SK-N-SH (cell line): ENCODE measurements around the gene MYLK3. TPM values are rescaled to one million over a fixed set of nuclear protein-coding genes. Genes with fewer than 3 reads are reported as not detected.

Experiments used
- CTCF ChIA-PET: fragments of 300-600, 350-600 bp; formaldehyde crosslinking; extraction: SDS; loops from one replicate; lab custom pipeline; 2021; lab: Yijun Ruan, JAX
- POLR2A ChIA-PET: fragments of 350-600 bp; sonication (Branson Sonifier 250); formaldehyde crosslinking; extraction: SDS; loops from one replicate; lab custom pipeline; 2020; ENCODE audit warnings: antibody characterized with exemption, inconsistent platforms; lab: Yijun Ruan, JAX
- DNase-seq: peaks from one replicate; pipeline ENCODE4 v3.0.0; 2012
- H2AFZ ChIP-seq: fragments of 200-600 bp; sonication (generic); 2 replicates; pipeline ENCODE4 v1.8.1; 2016; ENCODE audit warnings: antibody characterized with exemption, mild to moderate bottlenecking, low read depth
- H3F3A ChIP-seq: fragments of 200-600 bp; sonication (generic); replicated peaks from 2 replicates; pipeline ENCODE3; 2016; ENCODE audit warnings: antibody characterized with exemption, mild to moderate bottlenecking; ENCODE audit not compliant: insufficient read depth
- H3K27ac ChIP-seq, 2 experiments: fragments of 200-500 bp in 1 of 2; fragments of 200-600 bp in 1 of 2; sonication (Bioruptor generic) in 1 of 2; sonication (generic), shearing (Covaris generic) in 1 of 2; 2 replicates each; pipeline versions ENCODE4 v1.5.1 to v1.6.1; 2014 to 2016; ENCODE audit warnings: low read depth in 2 of 2, inconsistent platforms in 1 of 2, low read length in 1 of 2, mild to moderate bottlenecking in 1 of 2, mixed read lengths in 1 of 2
- H3K27me3 ChIP-seq: fragments of 200-600 bp; sonication (generic), shearing (Covaris generic); 2 replicates; pipeline ENCODE4 v1.6.1; 2016; ENCODE audit warnings: mixed run types; ENCODE audit not compliant: insufficient read depth
- H3K36me3 ChIP-seq, 2 experiments: fragments of 200-500 bp in 1 of 2; fragments of 200-600 bp in 1 of 2; sonication (Bioruptor generic) in 1 of 2; sonication (generic) in 1 of 2; replicated peaks in 1 of 2; 2 replicates each; pipeline versions ENCODE3 to v1.5.1; 2014 to 2016; ENCODE audit warnings: low read length in 1 of 2, mild to moderate bottlenecking in 1 of 2; ENCODE audit not compliant: insufficient read depth in 2 of 2, control insufficient read depth in 1 of 2
- H3K4me1 ChIP-seq, 2 experiments: fragments of 200-500 bp in 1 of 2; fragments of 200-600 bp in 1 of 2; sonication (Bioruptor generic) in 1 of 2; sonication (generic), shearing (Covaris generic) in 1 of 2; 2 replicates each; pipeline versions ENCODE4 v1.5.1 to v1.6.1; 2014 to 2016; ENCODE audit warnings: low read depth in 1 of 2, low read length in 1 of 2, mixed run types in 1 of 2; ENCODE audit not compliant: insufficient read depth in 2 of 2, control insufficient read depth in 1 of 2
- H3K4me2 ChIP-seq: fragments of 200-600 bp; sonication (generic), shearing (Covaris generic); 2 replicates; pipeline ENCODE4 v1.6.1; 2017; ENCODE audit warnings: mixed run types
- H3K4me3 ChIP-seq, 2 experiments: fragments of 200-500 bp in 1 of 2; fragments of 200-600 bp in 1 of 2; sonication (Bioruptor generic) in 1 of 2; sonication (generic), shearing (Covaris generic) in 1 of 2; 2 replicates each; pipeline versions ENCODE4 v1.5.1 to v1.8.1; 2014 to 2016; ENCODE audit warnings: low read depth in 2 of 2, inconsistent platforms in 1 of 2, low read length in 1 of 2, mild to moderate bottlenecking in 1 of 2, mixed read lengths in 1 of 2, moderate library complexity in 1 of 2
- H3K79me2 ChIP-seq: fragments of 200-600 bp; sonication (generic); 2 replicates; pipeline ENCODE4 v1.8.1; 2017; ENCODE audit warnings: mild to moderate bottlenecking; ENCODE audit not compliant: insufficient read depth
- H3K9ac ChIP-seq: fragments of 200-600 bp; sonication (generic); 2 replicates; pipeline ENCODE4 v1.6.1; 2017; ENCODE audit warnings: mixed run types
- H3K9me2 ChIP-seq: fragments of 200-600 bp; sonication (generic); 2 replicates; pipeline ENCODE4 v1.6.1; 2017; ENCODE audit warnings: mixed run types
- H3K9me3 ChIP-seq: fragments of 200-600 bp; sonication (generic); 2 replicates; pipeline ENCODE4 v1.6.1; 2017; ENCODE audit warnings: mixed run types, mild to moderate bottlenecking, moderate library complexity
- H4K20me1 ChIP-seq: fragments of 200-600 bp; sonication (generic); 2 replicates; pipeline ENCODE4 v1.6.1; 2017; ENCODE audit warnings: mild to moderate bottlenecking, mixed run types; ENCODE audit not compliant: insufficient read depth
- CHD2 ChIP-seq: fragments of 150-350 bp; IDR thresholded peaks from 2 replicates; pipeline ENCODE4 v1.6.1; 2018; ENCODE audit warnings: low read length; ENCODE audit not compliant: partially characterized antibody
- CTCF ChIP-seq: fragments of 200-600 bp; sonication (generic); IDR thresholded peaks from 2 replicates; pipeline ENCODE4 v1.6.1; 2017; ENCODE audit warnings: antibody characterized with exemption, mild to moderate bottlenecking, moderate library complexity
- FOSL2 ChIP-seq: IDR thresholded peaks from 2 replicates; pipeline ENCODE4 v1.4.0; 2012; ENCODE audit warnings: low read depth, mild to moderate bottlenecking, moderate library complexity, borderline replicate concordance
- FOXJ3 ChIP-seq: sonication (generic); formaldehyde crosslinking; IDR thresholded peaks from 2 replicates; pipeline ENCODE4 v1.5.1; 2020; ENCODE audit warnings: mild to moderate bottlenecking, missing genetic modification reagents
- GATA2 ChIP-seq: sonication (generic); formaldehyde crosslinking; IDR thresholded peaks from 2 replicates; pipeline ENCODE4 v1.5.0; 2020; ENCODE audit warnings: mild to moderate bottlenecking, missing genetic modification reagents
- JUND ChIP-seq: IDR thresholded peaks from 2 replicates; pipeline ENCODE4 v1.4.0; 2012
- MEF2A ChIP-seq: IDR thresholded peaks from 2 replicates; pipeline ENCODE4 v1.4.0; 2012; ENCODE audit warnings: low read depth, borderline replicate concordance
- NFIC ChIP-seq: IDR thresholded peaks from 2 replicates; pipeline ENCODE4 v1.4.0; 2012; ENCODE audit warnings: borderline replicate concordance
- NRF1 ChIP-seq: IDR thresholded peaks from 2 replicates; pipeline ENCODE4 v1.6.1; 2012; ENCODE audit warnings: low read depth, mild to moderate bottlenecking, low read length
- PBX3 ChIP-seq: IDR thresholded peaks from 2 replicates; pipeline ENCODE4; 2012
- SIN3A ChIP-seq: IDR thresholded peaks from 2 replicates; pipeline ENCODE4 v1.6.1; 2012; ENCODE audit warnings: low read depth, mild to moderate bottlenecking, low read length, moderate library complexity, borderline replicate concordance
- TAF1 ChIP-seq: IDR thresholded peaks from 2 replicates; pipeline ENCODE4 v1.6.1; 2012; ENCODE audit warnings: low read depth, mild to moderate bottlenecking, low read length, moderate library complexity, borderline replicate concordance
- TCF12 ChIP-seq: IDR thresholded peaks from 2 replicates; pipeline ENCODE4 v1.4.0; 2012
- TEAD4 ChIP-seq: IDR thresholded peaks from 2 replicates; pipeline ENCODE4 v1.4.0; 2012; ENCODE audit warnings: mild to moderate bottlenecking, borderline replicate concordance; ENCODE audit not compliant: insufficient read depth
- USF2 ChIP-seq: fragments of 150-350 bp; IDR thresholded peaks from 2 replicates; pipeline ENCODE4 v1.6.1; 2017; ENCODE audit warnings: antibody characterized with exemption, low read length, low read depth, borderline replicate concordance
- YY1 ChIP-seq: IDR thresholded peaks from 2 replicates; pipeline ENCODE4 v1.4.0; 2012; ENCODE audit warnings: low read depth, mild to moderate bottlenecking
- ZBTB33 ChIP-seq: IDR thresholded peaks from 2 replicates; pipeline ENCODE4 v1.4.0; 2012; ENCODE audit warnings: low read depth, borderline replicate concordance
- WGBS: methylation state at CpG from one replicate; pipeline ENCODE4 v1.1.6; 2017; ENCODE audit warnings: low lambda C conversion rate; 5-methylcytosine and 5-hydroxymethylcytosine counted together
- polyA plus RNA-seq, 3 experiments: library from polyadenylated mRNA; depleted of rRNA; stranded (reverse); fragments of >200 nt; gene quantifications; 2 replicates each; pipeline ENCODE4 v1.2.3, GENCODE V29; 2012

Gene MYLK3
- polyA plus RNA-seq, 1 of the 3 experiments (the other 2 are of a cell fraction) = 0.05 TPM

GRCh38 chr16:46759309-46759708, 11.2 kb upstream of the MYLK3 start:
- Histone ChIP-seq H3K36me3 (no peaks in the 10 kb centered on the region), H3K79me2 (no peaks in the 10 kb centered on the region), H3K9ac (no peak overlapping the region), H3K9me2 (no peaks in the 10 kb centered on the region), H3K4me1 (peaks cover 0 to 34% of the 10 kb centered on the region in 2 experiments; a peak in 1 of 4 replicates), H2AFZ (no peak overlapping the region), H4K20me1 (no peaks in the 10 kb centered on the region), H3K4me3 (no peak overlapping the region), H3K9me3 (no peaks in the 10 kb centered on the region), H3K4me2 (no peak overlapping the region), H3K27ac (no peak overlapping the region), H3K27me3 (no peaks in the 10 kb centered on the region), H3F3A (no peaks in the 10 kb centered on the region)
- no peak for DNase-seq
- 86% methylated on average over 5 of the region's 5 CpGs for WGBS
- ChIA-PET POLR2A (no interaction called here), CTCF (interaction anchor here (1.0 to 3.0 kb wide), 3 partner anchors 13 to 86 kb away, joined by 3 to 18 read pairs (median 4); partner anchors contain the start of genes ORC6 and VPS35)
- TF ChIP-seq CHD2 = no peak
- TF ChIP-seq MEF2A = no peak
- no peak for TF ChIP-seq PBX3
- TF ChIP-seq NRF1 = no peak
- no peak for TF ChIP-seq FOXJ3 (CRISPR knock-in tag)
- TF ChIP-seq GATA2 (CRISPR knock-in tag) = no peak
- no peak for TF ChIP-seq ZBTB33
- no peak for TF ChIP-seq JUND
- TF ChIP-seq SIN3A = no peak
- no peak for TF ChIP-seq TEAD4
- TF ChIP-seq NFIC = no peak
- no peak for TF ChIP-seq TCF12
- no peak for TF ChIP-seq YY1
- no peak for TF ChIP-seq CTCF
- no peak for TF ChIP-seq USF2
- no peak for TF ChIP-seq FOSL2
- no peak for TF ChIP-seq TAF1
